Kidney epithelial cell (primary cell): ENCODE measurements around the gene SHROOM2. TPM values are rescaled to one million over a fixed set of nuclear protein-coding genes. Genes with fewer than 3 reads are reported as not detected.

Source experiments
- DNase-seq: peaks from one replicate; pipeline ENCODE4 v3.0.0-alpha.2; 2010; ENCODE audit warnings: low read depth
- H3K27me3 ChIP-seq: 2 replicates; pipeline ENCODE4 v1.6.0; 2011; ENCODE audit warnings: low read length; ENCODE audit not compliant: control insufficient read depth, insufficient read depth
- H3K36me3 ChIP-seq: 2 replicates; pipeline ENCODE4 v1.5.1; 2011; ENCODE audit warnings: low read length; ENCODE audit not compliant: control insufficient read depth, insufficient read depth
- H3K4me3 ChIP-seq: 2 replicates; pipeline ENCODE4 v1.5.1; 2011; ENCODE audit warnings: low read depth, mild to moderate bottlenecking, control low read depth, low read length
- CTCF ChIP-seq: IDR thresholded peaks from 2 replicates; pipeline ENCODE4 v1.5.1; 2011; ENCODE audit warnings: mild to moderate bottlenecking, moderate library complexity, low read length, control low read depth, inconsistent platforms; ENCODE audit not compliant: insufficient read depth, poor library complexity, severe bottlenecking
- total RNA-seq: library from RNA; depleted of rRNA; stranded (reverse); fragments of >200 nt; gene quantifications from 2 replicates; pipeline ENCODE4 v1.2.3, GENCODE V29; 2015

SHROOM2 gene
- total RNA-seq, 1 donor from 2014 or later = 10.6 TPM

DNA sequence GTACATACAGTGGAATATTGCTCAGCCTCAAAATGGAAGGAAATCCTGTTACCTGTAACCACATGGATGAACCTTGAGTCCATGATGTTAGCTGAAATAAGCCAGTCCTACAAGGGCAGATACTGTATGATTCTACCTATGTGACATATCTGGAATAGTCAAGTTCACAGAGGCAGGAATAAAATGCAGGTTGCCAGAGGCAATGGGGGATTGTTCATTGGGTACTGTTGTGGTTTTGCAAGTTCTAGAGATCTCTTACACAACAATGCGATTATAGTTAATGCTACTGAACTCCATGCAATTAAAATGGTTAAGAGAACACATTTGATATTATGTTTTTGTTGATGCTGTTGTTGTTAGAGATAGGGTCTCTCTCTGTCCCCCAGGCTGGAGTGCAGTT, 74.6 kb downstream of the SHROOM2 start:
- Histone ChIP-seq H3K36me3 (no peaks in the 10 kb centered on the region), H3K27me3 (no peaks in the 10 kb centered on the region), H3K4me3 (no peak overlapping the region)
- no peak for DNase-seq
- no peak for TF ChIP-seq CTCF

DNA sequence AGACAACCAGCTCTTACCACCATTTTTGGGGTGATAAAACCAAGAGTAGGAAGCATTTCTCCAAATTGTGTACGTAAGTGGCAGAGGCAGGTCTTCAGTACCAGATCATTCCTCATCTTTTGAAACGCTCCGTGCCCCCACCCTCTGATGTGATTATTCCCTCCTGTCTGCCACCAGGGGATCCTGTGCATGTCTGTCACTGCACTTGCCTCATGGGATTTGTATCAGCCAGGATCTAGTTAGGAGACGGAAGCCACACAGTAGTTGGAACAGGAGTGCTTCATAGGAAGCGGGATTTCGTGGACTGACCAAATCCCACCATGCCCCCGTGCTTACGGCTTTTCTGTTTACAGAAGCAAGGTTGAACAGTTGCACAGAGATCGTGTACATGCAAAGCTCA, 75.5 kb downstream of the SHROOM2 start:
- DNase-seq = no peak
- Histone ChIP-seq H3K4me3 (no peak overlapping the region), H3K27me3 (no peaks in the 10 kb centered on the region), H3K36me3 (no peaks in the 10 kb centered on the region)
- TF ChIP-seq CTCF = no peak

- no peak for TF ChIP-seq CTCF
- Histone ChIP-seq H3K4me3 (no peak overlapping the region), H3K36me3 (no peaks in the 10 kb centered on the region), H3K27me3 (no peaks in the 10 kb centered on the region)
- no peak for DNase-seq
These were observed 76.3 kb downstream of the SHROOM2 start for GRCh38 chrX:9862525-9862924.

DNA sequence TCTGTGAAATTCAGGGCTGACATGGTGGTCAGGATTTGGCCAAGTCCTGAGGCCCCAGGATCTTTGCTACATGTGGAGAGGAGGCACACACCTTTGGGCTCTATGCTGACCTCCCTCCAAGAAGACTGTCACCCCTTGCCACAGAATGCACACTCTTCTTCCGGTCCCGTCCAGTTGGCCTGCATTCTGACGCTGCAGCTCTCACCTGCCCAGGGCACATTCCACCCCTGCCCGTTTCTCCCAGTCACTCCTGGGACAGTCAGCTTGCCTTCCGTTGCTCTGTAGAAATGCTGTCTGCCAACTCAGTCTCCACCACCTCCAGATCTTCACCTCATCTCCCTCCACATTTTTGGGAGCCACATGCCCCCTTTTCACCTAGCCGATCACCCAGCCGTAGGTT, 76.7 kb downstream of the SHROOM2 start:
- H3K36me3 ChIP-seq = no peaks in the 10 kb centered on the region
- H3K27me3 ChIP-seq = no peaks in the 10 kb centered on the region
- H3K4me3 ChIP-seq = no peak overlapping the region
- DNase-seq = no peak
- no peak for TF ChIP-seq CTCF

- no peak for TF ChIP-seq CTCF
- no peaks in the 10 kb centered on the region for H3K27me3 ChIP-seq
- no peaks in the 10 kb centered on the region for H3K36me3 ChIP-seq
- DNase-seq = no peak
- H3K4me3 ChIP-seq = no peak overlapping the region
These were observed 77.8 kb downstream of the SHROOM2 start for GRCh38 chrX:9864011-9864410.

GRCh38 chrX:9865804-9866472, 79.7 kb downstream of the SHROOM2 start:
- H3K36me3 ChIP-seq = no peaks in the 10 kb centered on the region
- no peak for TF ChIP-seq CTCF
- DNase-seq = no peak

More at GRCh38 chrX:9865804-9866472, 79.7 kb downstream of the SHROOM2 start:
- H3K4me3 ChIP-seq = no peak overlapping the region
- H3K27me3 ChIP-seq = no peaks in the 10 kb centered on the region
